HEK293T (cell line): ENCODE measurements around the gene PRKAB1.
A peak's percentile ranks its signal among the peaks of the same experiment; 100 is the strongest.

Source experiments
- CTCF ChIA-PET: fragments of 350-600 bp; formaldehyde crosslinking; extraction: SDS; loops from one replicate; lab custom pipeline; 2021; ENCODE audit warnings: antibody characterized with exemption, inconsistent platforms; lab: Yijun Ruan, JAX
- POLR2A ChIA-PET: fragments of 350-600 bp; formaldehyde crosslinking; extraction: SDS; loops from one replicate; lab custom pipeline; 2020; ENCODE audit warnings: antibody characterized with exemption, inconsistent platforms; lab: Yijun Ruan, JAX
- DNase-seq: peaks from one replicate; pipeline ENCODE4 v3.0.0; 2012; ENCODE audit warnings: mixed read lengths; ENCODE audit errors: extremely low spot score
- ARNT ChIP-seq: fragments of 450-650 bp; IDR thresholded peaks from 2 replicates; pipeline ENCODE4 v1.6.1; 2017; ENCODE audit warnings: mild to moderate bottlenecking
- BHLHE40 ChIP-seq: fragments of 450-650 bp; IDR thresholded peaks from 2 replicates; pipeline ENCODE4 v1.6.1; 2016; ENCODE audit warnings: mild to moderate bottlenecking, moderate library complexity, borderline replicate concordance
- CTBP1 ChIP-seq: fragments of 450-650 bp; IDR thresholded peaks from 2 replicates; pipeline ENCODE4 v1.6.1; 2016; ENCODE audit warnings: borderline replicate concordance
- ELF4 ChIP-seq: fragments of 450-650 bp; IDR thresholded peaks from 2 replicates; pipeline ENCODE4 v1.6.1; 2017; ENCODE audit warnings: antibody characterized with exemption
- FOXA1 ChIP-seq: fragments of 450-650 bp; IDR thresholded peaks from 2 replicates; pipeline ENCODE4 v1.6.1; 2016; ENCODE audit warnings: mild to moderate bottlenecking
- FOXK2 ChIP-seq: fragments of 450-650 bp; IDR thresholded peaks from 2 replicates; pipeline ENCODE4 v1.6.1; 2016; ENCODE audit warnings: mild to moderate bottlenecking
- FOXM1 ChIP-seq: fragments of 450-650 bp; IDR thresholded peaks from 2 replicates; pipeline ENCODE4 v1.6.1; 2017; ENCODE audit warnings: mild to moderate bottlenecking, borderline replicate concordance
- HDGF ChIP-seq: fragments of 450-650 bp; IDR thresholded peaks from 2 replicates; pipeline ENCODE4 v1.6.1; 2017; ENCODE audit warnings: antibody characterized with exemption, borderline replicate concordance
- L3MBTL2 ChIP-seq: fragments of 450-650 bp; conservative IDR thresholded peaks from 2 replicates; pipeline ENCODE4 v1.6.1; 2016; ENCODE audit warnings: mild to moderate bottlenecking
- LEF1 ChIP-seq: fragments of 450-650 bp; IDR thresholded peaks from 2 replicates; pipeline ENCODE4 v1.6.1; 2017; ENCODE audit warnings: mild to moderate bottlenecking, borderline replicate concordance
- NFRKB ChIP-seq: fragments of 450-650 bp; IDR thresholded peaks from 2 replicates; pipeline ENCODE4 v1.6.1; 2016; ENCODE audit warnings: mild to moderate bottlenecking, moderate library complexity
- PKNOX1 ChIP-seq: fragments of 450-650 bp; IDR thresholded peaks from 2 replicates; pipeline ENCODE4 v1.6.1; 2016
- SP1 ChIP-seq: fragments of 450-650 bp; IDR thresholded peaks from 2 replicates; pipeline ENCODE4 v1.6.1; 2017
- SUZ12 ChIP-seq: fragments of 450-650 bp; IDR thresholded peaks from 2 replicates; pipeline ENCODE4 v1.6.1; 2016; ENCODE audit warnings: mild to moderate bottlenecking
- TARDBP ChIP-seq: fragments of 450-650 bp; IDR thresholded peaks from 2 replicates; pipeline ENCODE4 v1.6.1; 2016
- ZNF384 ChIP-seq: fragments of 450-650 bp; IDR thresholded peaks from 2 replicates; pipeline ENCODE4 v1.6.1; 2016

The PRKAB1 gene

GRCh38 chr12:119659289-119659897 lies 8.5 kb upstream of the PRKAB1 start:
- POLR2A ChIA-PET: no interaction called here
- CTCF ChIA-PET: no interaction called here
- TF ChIP-seq L3MBTL2 (no peak), FOXA1 (no peak)
- DNase-seq: peak; percentile 39

- DNase-seq: no peak
Observed at GRCh38 chr12:119660076-119660475, 7.9 kb upstream of the PRKAB1 start.

GRCh38 chr12:119661882-119662281 lies 6.1 kb upstream of the PRKAB1 start:
- TF ChIP-seq FOXA1 (no peak), CTBP1 (no peak), HDGF (no peak), ZNF384 (no peak)
- POLR2A ChIA-PET: no interaction called here
- CTCF ChIA-PET: no interaction called here
- no peak for DNase-seq

More at GRCh38 chr12:119660076-119660475, 7.9 kb upstream of the PRKAB1 start:
- POLR2A ChIA-PET: no interaction called here
- CTCF ChIA-PET: no interaction called here
- no peak for TF ChIP-seq LEF1
- TF ChIP-seq NFRKB: no peak

GRCh38 chr12:119664642-119665041 lies 3.3 kb upstream of the PRKAB1 start:
- DNase-seq: no peak
- ChIA-PET POLR2A (no interaction called here), CTCF (no interaction called here)
- TF ChIP-seq FOXM1: no peak
- TF ChIP-seq L3MBTL2: no peak
- no peak for TF ChIP-seq BHLHE40
- no peak for TF ChIP-seq PKNOX1
- no peak for TF ChIP-seq HDGF
- TF ChIP-seq FOXA1: no peak
- no peak for TF ChIP-seq CTBP1
- TF ChIP-seq TARDBP: no peak
- TF ChIP-seq NFRKB: no peak
- TF ChIP-seq LEF1: no peak
- no peak for TF ChIP-seq SP1

- ChIA-PET POLR2A (no interaction called here), CTCF (interaction anchor here (0.5 kb wide), 1 partner anchor 503 kb away, joined by 3 read pairs; no protein-coding TSS in a partner anchor)
- TF ChIP-seq SP1 (no peak), NFRKB (no peak), ZNF384 (no peak), L3MBTL2 (no peak)
- no peak for DNase-seq
Observed at GRCh38 chr12:119665164-119665929, 2.6 kb upstream of the PRKAB1 start.

GRCh38 chr12:119666226-119666795 lies 1.6 kb upstream of the PRKAB1 start:
- DNase-seq: no peak
- no peak for TF ChIP-seq CTBP1
- TF ChIP-seq SP1: no peak
- no peak for TF ChIP-seq TARDBP
- ChIA-PET POLR2A (no interaction called here), CTCF (no interaction called here)

- ChIA-PET CTCF (no interaction called here), POLR2A (interaction anchor here (0.6 kb wide), 1 partner anchor 13 kb away, joined by 3 read pairs; no protein-coding TSS in a partner anchor)
- DNase-seq: no peak
- no peak for TF ChIP-seq ZNF384
- TF ChIP-seq ARNT: no peak
- TF ChIP-seq L3MBTL2: no peak
- no peak for TF ChIP-seq CTBP1
- no peak for TF ChIP-seq FOXA1
- no peak for TF ChIP-seq TARDBP
- TF ChIP-seq LEF1: no peak
- TF ChIP-seq PKNOX1: no peak
- TF ChIP-seq NFRKB: no peak
- no peak for TF ChIP-seq FOXM1
- TF ChIP-seq FOXK2: no peak
- TF ChIP-seq BHLHE40: no peak
- TF ChIP-seq SP1: no peak
- no peak for TF ChIP-seq SUZ12
- no peak for TF ChIP-seq ELF4
- no peak for TF ChIP-seq HDGF
Observed at GRCh38 chr12:119666900-119667576, 895 bp upstream of the PRKAB1 start.
